HepG2 (cell line): ENCODE data around the gene ZNF213. TPM values are rescaled to one million over a fixed set of nuclear protein-coding genes. Genes with fewer than 3 reads are reported as not detected.

Experiments
- ATAC-seq: fragments of 200-7000 bp; cut with Tn5 transposase; 3 replicates; pipeline ENCODE4 v1.9.1; 2020; ENCODE audit warnings: mild to moderate bottlenecking, moderate library complexity
- BruUV-seq: library from RNA; stranded (reverse); fragments of 400-500 nt; replicated peaks from 2 replicates; lab custom pipeline; 2021; lab: Mats Ljungman, UMichigan
- CTCF ChIA-PET: fragments of 300-600 bp; formaldehyde crosslinking; extraction: SDS; loops from one replicate; lab custom pipeline; 2021; ENCODE audit warnings: low total read pairs, inconsistent platforms, low intra/inter-chr PET ratio; lab: Yijun Ruan, JAX
- POLR2A ChIA-PET: fragments of 350-600 bp; sonication (Branson Sonifier 250); formaldehyde crosslinking; loops from one replicate; lab custom pipeline; 2020; ENCODE audit warnings: antibody characterized with exemption, inconsistent platforms; lab: Yijun Ruan, JAX
- DNase-seq: peaks from one replicate; pipeline ENCODE4 v3.0.0-alpha.2; 2015; ENCODE audit warnings: low spot score
- FAIRE-seq: peaks from 3 replicates; lab custom pipeline; 2011; peaks lifted over from hg19 to GRCh38; lab: Jason Lieb, UNC
- H2AFZ ChIP-seq: one replicate; pipeline ENCODE4 v1.6.1; 2011; ENCODE audit warnings: low read length, inconsistent platforms
- H3K27ac ChIP-seq: fragments of 300-600 bp; 3 replicates; pipeline ENCODE4 v1.8.0; 2011; ENCODE audit warnings: mixed run types, mild to moderate bottlenecking, mixed read lengths, low read length, inconsistent platforms; ENCODE audit not compliant: insufficient read depth; ENCODE audit errors: extremely low read length
- H3K27me3 ChIP-seq, 2 experiments: fragments of 200-600 bp in 1 of 2; 2 replicates in 1 of 2; 3 replicates in 1 of 2; pipeline versions ENCODE4 v1.6.0 to v1.8.0; 2011; ENCODE audit warnings: low read length in 2 of 2, mild to moderate bottlenecking in 2 of 2, moderate library complexity in 2 of 2, inconsistent platforms in 1 of 2; ENCODE audit not compliant: insufficient read depth in 2 of 2, control insufficient read depth in 1 of 2
- H3K36me3 ChIP-seq, 2 experiments: fragments of 200-600 bp in 1 of 2; replicated peaks in 1 of 2; 2 replicates in 1 of 2; 3 replicates in 1 of 2; pipeline versions ENCODE4 v1.5.1 to v1.8.0; 2011; ENCODE audit warnings: low read length in 2 of 2, inconsistent platforms in 1 of 2; ENCODE audit not compliant: insufficient read depth in 2 of 2, control insufficient read depth in 1 of 2
- H3K4me1 ChIP-seq: 2 replicates; pipeline ENCODE4 v1.5.1; 2012; ENCODE audit warnings: low read length, inconsistent platforms; ENCODE audit not compliant: insufficient read depth
- H3K4me2 ChIP-seq: 2 replicates; pipeline ENCODE4 v1.6.0; 2011; ENCODE audit warnings: low read depth, low read length, inconsistent platforms
- H3K4me3 ChIP-seq, 3 experiments: fragments of 200-600 bp in 1 of 3; sonication (generic), shearing (Covaris generic) in 1 of 3; replicated peaks in 1 of 3; 2 replicates each; pipeline ENCODE4 v1.5.1; 2011 to 2016; ENCODE audit warnings: low read length in 3 of 3, inconsistent platforms in 2 of 3, low read depth in 2 of 3, mild to moderate bottlenecking in 2 of 3, control low read depth in 1 of 3, mixed read lengths in 1 of 3; ENCODE audit not compliant: insufficient read depth in 1 of 3
- H3K79me2 ChIP-seq: one replicate; pipeline ENCODE4 v1.6.1; 2011; ENCODE audit warnings: low read length, inconsistent platforms; ENCODE audit not compliant: insufficient read depth
- H3K9ac ChIP-seq: 2 replicates; pipeline ENCODE4 v1.6.0; 2011; ENCODE audit warnings: mild to moderate bottlenecking, low read depth, low read length, inconsistent platforms; ENCODE audit not compliant: insufficient read depth
- H3K9me3 ChIP-seq: 2 replicates; pipeline ENCODE4 v1.5.1; 2012; ENCODE audit warnings: mild to moderate bottlenecking, low read length
- H4K20me1 ChIP-seq: 2 replicates; pipeline ENCODE4 v1.6.0; 2011; ENCODE audit warnings: inconsistent platforms, mild to moderate bottlenecking, low read length, moderate library complexity; ENCODE audit not compliant: insufficient read depth
- DMAP1 ChIP-seq: IDR thresholded peaks from 2 replicates; pipeline ENCODE4 v1.6.1; 2016
- SKIL ChIP-seq: sonication (generic); formaldehyde crosslinking; IDR thresholded peaks from 2 replicates; pipeline ENCODE4 v1.8.0; 2022; ENCODE audit warnings: missing genetic modification reagents, mild to moderate bottlenecking, moderate library complexity, borderline replicate concordance
- ZMYM4 ChIP-seq: sonication (generic); formaldehyde crosslinking; IDR thresholded peaks from 2 replicates; pipeline ENCODE4 v1.8.1; 2023; ENCODE audit warnings: mild to moderate bottlenecking, missing genetic modification reagents
- WGBS: methylation state at CpG from one replicate; pipeline ENCODE4 v1.1.6; 2017; ENCODE audit warnings: low lambda C conversion rate; 5-methylcytosine and 5-hydroxymethylcytosine counted together
- in situ Hi-C: cut with HindIII; loops from 2 replicates; pipeline ENCODE4 v1.10.0; 2017; ENCODE audit warnings: low pct_unique_long_range_greater_than_20kb; ENCODE audit not compliant: extremely low pct_ligation_motif_present
- intact Hi-C: fragments of 100-400 bp; cut with micrococcal nuclease; formaldehyde crosslinking; loops from one replicate; pipeline ENCODE4 v1.10.0; 2022; ENCODE audit not compliant: unreplicated experiment
- polyA plus RNA-seq, 8 experiments: library from polyadenylated mRNA; depleted of rRNA in 3 of 8; stranded (reverse) in 7 of 8; unstranded in 1 of 8; fragments of >200 nt; fragmentation: Illumina TruSeq in 4 of 8; extraction: Trizol in 4 of 8; gene quantifications; 2 replicates each; pipeline versions ENCODE4 v1.2.1 to v1.2.3, GENCODE V29; 2011 to 2016; ENCODE audit warnings: low read depth in 4 of 8, missing spikeins in 1 of 8, mixed read lengths in 1 of 8; ENCODE audit not compliant: insufficient read depth in 1 of 8
- total RNA-seq, 5 experiments: library from RNA; depleted of rRNA; stranded (reverse); fragments of >200 nt; fragmentation: Illumina TruSeq; extraction: Trizol; gene quantifications; 2 replicates each; pipeline ENCODE4 v1.2.3, GENCODE V29; 2016; ENCODE audit warnings: low read depth in 1 of 5
- TF ChIP-seq, protein P1 (sequence below): sonication (generic); formaldehyde crosslinking; IDR thresholded peaks from 2 replicates; pipeline ENCODE4 v1.5.0; 2020; ENCODE audit warnings: missing genetic modification reagents

ZNF213 gene
- total and polyA plus RNA-seq, 2 of the 13 experiments (the other 11 are each of a cell fraction or from before 2014, with no cell fraction given), result 0.59 to 0.97 TPM

DNA sequence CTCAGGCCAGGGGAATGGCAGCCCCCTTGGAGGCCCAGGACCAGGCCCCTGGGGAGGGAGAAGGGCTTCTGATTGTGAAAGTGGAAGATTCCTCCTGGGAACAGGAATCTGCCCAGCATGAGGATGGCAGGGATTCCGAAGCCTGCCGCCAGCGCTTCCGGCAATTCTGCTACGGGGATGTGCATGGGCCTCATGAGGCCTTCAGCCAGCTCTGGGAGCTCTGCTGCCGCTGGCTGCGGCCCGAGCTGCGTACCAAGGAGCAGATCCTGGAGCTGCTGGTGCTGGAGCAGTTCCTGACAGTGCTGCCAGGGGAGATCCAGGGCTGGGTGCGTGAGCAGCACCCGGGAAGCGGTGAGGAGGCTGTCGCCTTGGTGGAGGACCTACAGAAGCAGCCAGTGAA lies 2.4 kb downstream of the ZNF213 start:
- FAIRE-seq (no peak), DNase-seq (no peak), ATAC-seq (no peak)
- intact Hi-C loops (no loop called here), in situ Hi-C loops (no loop called here)
- no peak for TF ChIP-seq DMAP1 (CRISPR knock-in tag)
- TF ChIP-seq SKIL (CRISPR knock-in tag), result no peak
- TF ChIP-seq, protein P1, sequence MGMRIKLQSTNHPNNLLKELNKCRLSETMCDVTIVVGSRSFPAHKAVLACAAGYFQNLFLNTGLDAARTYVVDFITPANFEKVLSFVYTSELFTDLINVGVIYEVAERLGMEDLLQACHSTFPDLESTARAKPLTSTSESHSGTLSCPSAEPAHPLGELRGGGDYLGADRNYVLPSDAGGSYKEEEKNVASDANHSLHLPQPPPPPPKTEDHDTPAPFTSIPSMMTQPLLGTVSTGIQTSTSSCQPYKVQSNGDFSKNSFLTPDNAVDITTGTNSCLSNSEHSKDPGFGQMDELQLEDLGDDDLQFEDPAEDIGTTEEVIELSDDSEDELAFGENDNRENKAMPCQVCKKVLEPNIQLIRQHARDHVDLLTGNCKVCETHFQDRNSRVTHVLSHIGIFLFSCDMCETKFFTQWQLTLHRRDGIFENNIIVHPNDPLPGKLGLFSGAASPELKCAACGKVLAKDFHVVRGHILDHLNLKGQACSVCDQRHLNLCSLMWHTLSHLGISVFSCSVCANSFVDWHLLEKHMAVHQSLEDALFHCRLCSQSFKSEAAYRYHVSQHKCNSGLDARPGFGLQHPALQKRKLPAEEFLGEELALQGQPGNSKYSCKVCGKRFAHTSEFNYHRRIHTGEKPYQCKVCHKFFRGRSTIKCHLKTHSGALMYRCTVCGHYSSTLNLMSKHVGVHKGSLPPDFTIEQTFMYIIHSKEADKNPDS (CRISPR knock-in tag), result no peak
- no peak for TF ChIP-seq ZMYM4 (CRISPR knock-in tag)
- Histone ChIP-seq H3K79me2 (peaks cover 16% of the 10 kb centered on the region), H3K27me3 (no peaks in the 10 kb centered on the region; a peak in 1 of 5 replicates), H4K20me1 (peaks cover 2% of the 10 kb centered on the region; the same call in 1 of the 2 replicates), H3K27ac (no peak overlapping the region), H3K4me3 (no peak overlapping the region), H3K9ac (no peak overlapping the region), H3K4me2 (no peak overlapping the region), H2AFZ (no peak overlapping the region), H3K9me3 (no peaks in the 10 kb centered on the region), H3K36me3 (no peaks in the 10 kb centered on the region), H3K4me1 (peaks cover 16% of the 10 kb centered on the region)
- ChIA-PET POLR2A (no interaction called here), CTCF (no interaction called here)
- 95% methylated on average over 3 of the region's 13 CpGs for WGBS
- BruUV-seq, result no TSS peak
